GM19043 (cell line): ENCODE data around the gene MRAP.
"Not testable (repeated sequence)": the region's sequence is repeated elsewhere in the genome, so short reads cannot be mapped to it uniquely, and the experiment has no call there.

Experiments used
- ATAC-seq: cut with Tn5 transposase; IDR thresholded peaks from one replicate; pipeline ENCODE4 v1.9.1; 2021; ENCODE audit warnings: low read depth; ENCODE audit not compliant: unreplicated experiment

Gene MRAP

GRCh38 chr21:32298148-32298559 is 501 bp upstream of the MRAP start:
- no peak for ATAC-seq

- ATAC-seq = no peak
These were observed 1.0 kb downstream of the MRAP start for GRCh38 chr21:32299695-32300094.

DNA sequence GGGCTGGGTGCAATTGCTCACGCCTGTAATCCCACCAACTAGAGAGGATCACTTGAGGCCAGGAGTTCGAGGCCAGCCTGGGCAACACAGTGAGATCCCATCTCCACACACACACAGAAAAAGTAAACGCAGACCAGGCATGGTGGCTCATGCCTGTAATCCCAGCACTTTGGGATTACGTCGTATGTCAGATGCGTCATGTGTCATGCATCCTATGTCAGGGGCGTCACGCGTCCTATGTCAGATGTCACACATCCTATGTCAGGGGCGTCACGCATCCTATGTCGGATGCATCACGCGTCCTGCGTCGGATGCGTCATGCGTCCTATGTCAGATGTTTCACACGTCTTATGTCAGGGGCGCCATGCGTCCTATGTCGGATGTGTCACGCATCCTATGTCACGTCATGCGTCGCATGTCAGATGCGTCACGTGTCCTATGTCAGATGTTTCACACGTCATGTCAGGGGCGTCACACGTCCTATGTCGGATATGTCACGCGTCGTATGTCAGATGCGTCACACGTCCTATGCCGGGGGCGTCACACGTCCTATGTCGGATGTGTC is 1.5 kb downstream of the MRAP start:
- ATAC-seq = no peak

DNA sequence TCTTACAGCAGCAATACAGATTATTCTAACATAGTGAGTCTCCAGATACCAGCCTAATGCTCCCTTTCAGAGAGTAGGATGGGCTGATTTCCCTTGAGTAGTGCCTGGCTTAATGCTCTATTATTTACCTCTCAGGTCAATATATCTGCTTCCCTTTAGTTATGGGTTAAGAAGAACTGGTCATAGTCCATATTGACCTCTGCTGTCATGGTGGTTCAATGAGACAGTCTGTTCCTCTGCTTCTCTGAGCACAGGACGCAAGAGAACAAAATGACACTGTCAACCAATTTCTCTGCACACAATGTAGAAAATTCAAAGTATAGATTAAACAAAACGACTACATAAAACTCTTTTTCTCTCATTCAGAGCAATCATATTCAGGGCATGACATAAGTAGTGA is 2.9 kb downstream of the MRAP start:
- no peak for ATAC-seq

GRCh38 chr21:32302560-32302959 is 3.9 kb downstream of the MRAP start:
- no peak for ATAC-seq

GRCh38 chr21:32303385-32303784 is 4.7 kb downstream of the MRAP start:
- ATAC-seq = no peak

DNA sequence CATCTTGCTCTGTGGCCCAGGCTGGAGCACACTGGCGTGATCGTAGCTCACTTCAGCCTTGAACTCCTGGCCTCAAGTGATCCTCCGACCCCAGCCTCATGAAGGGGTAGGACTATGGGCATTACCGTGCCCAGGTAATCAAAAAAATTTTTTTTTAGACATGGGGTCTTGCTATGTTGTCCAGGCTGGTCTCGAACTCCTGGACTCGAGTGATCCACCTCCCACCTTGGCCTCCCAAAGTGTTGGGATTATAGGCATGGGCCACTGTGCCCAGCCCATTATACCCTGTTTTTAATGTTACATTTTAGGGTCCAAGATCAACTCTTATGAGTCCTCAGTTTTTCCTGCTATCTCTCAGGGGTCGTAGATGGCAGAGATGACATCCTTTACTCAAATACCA is 6.3 kb downstream of the MRAP start:
- ATAC-seq = no peak

DNA sequence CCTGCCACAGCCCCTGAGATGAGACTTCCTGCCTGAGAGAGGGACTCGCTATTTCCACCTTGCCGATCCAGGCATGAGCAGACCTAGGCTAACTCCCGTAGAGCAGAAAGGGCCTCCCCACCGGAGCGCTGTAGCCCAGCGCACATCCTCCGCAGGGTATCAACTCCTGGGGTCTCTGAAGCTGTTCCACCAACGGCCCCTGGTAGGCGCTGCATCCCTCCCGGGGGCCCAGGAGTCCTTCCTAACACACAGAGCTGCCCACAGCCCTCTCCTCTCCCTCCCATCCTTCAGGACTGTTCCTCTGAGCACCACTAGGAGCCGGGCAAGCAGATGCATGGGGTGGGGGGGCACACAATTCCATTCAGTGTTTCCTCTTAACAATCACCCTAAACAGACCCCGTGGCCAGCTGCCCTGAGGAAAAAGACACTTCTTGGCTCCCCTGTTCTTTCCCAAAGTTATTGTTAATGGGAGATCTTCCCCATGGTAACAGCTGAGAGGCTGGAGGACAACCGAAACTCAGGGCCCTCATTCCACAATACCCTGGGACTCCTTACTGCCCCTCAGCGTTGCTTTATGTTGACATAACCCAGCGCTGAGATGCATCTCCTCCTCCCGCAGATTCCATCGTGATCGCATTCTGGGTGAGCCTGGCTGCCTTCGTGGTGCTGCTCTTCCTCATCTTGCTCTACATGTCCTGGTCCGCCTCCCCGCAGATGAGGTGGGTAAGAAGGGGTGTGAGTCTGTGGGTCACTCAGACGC is 7.5 kb downstream of the MRAP start:
- ATAC-seq = no peak

GRCh38 chr21:32307706-32308105 is 9.1 kb downstream of the MRAP start:
- no peak for ATAC-seq

- no peak for ATAC-seq
These were observed 10.0 kb downstream of the MRAP start for GRCh38 chr21:32308696-32309095.

DNA sequence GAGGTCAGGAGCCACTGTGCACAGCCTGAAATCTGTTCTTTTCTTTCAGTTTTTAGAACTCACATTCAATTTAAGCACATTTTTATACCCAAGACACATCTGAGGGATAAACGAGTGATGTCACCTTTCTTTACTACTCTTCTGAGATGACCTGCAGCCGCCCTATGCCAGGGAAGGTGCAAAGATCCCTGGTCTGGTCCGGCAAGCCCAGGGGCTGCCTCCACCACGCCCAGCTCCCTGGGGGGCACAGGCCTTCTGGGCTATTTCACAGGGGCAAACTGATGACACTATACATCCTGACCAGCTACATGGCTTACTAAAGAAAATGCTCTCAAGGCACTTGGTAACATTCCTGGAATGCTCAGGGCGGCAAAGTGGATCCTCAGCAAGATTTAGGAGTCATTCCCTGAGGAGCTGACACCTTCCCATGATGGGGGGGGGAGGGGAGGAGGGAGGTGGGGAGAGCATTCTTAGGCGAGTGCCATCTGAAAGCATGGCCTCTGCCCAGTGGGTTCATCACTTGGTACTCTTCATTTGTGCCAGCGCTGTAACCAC is 11.3 kb downstream of the MRAP start:
- no peak for ATAC-seq

- not testable (repeated sequence) for ATAC-seq
These were observed 12.3 kb downstream of the MRAP start for GRCh38 chr21:32310976-32311375.

- no peak for ATAC-seq
These were observed 13.0 kb downstream of the MRAP start for GRCh38 chr21:32311621-32312020.

GRCh38 chr21:32312326-32312725 is 13.7 kb downstream of the MRAP start:
- ATAC-seq = no peak

DNA sequence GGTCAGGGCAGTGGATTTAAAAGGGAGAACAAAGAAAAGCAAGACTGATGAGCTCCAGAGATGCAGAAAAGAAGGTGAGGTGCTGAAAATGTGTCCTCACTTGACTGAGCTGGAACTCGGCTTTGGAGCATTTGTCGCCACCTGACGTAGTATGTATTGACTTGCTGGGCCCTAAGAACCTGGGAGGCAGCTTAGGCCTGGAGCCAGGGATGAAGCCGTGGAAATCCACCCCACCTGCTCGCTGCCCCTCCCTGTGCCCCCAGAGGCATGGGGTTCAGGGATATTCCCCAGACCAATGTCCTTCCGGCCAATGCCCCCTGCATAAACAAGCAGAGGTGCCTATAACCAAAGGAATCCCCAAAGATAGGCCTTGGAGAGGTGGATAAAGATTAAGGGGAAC is 14.3 kb downstream of the MRAP start:
- ATAC-seq = no peak

GRCh38 chr21:32314806-32315205 is 16.2 kb downstream of the MRAP start:
- no peak for ATAC-seq

GRCh38 chr21:32315511-32316281 is 17.0 kb downstream of the MRAP start:
- ATAC-seq = no peak

DNA sequence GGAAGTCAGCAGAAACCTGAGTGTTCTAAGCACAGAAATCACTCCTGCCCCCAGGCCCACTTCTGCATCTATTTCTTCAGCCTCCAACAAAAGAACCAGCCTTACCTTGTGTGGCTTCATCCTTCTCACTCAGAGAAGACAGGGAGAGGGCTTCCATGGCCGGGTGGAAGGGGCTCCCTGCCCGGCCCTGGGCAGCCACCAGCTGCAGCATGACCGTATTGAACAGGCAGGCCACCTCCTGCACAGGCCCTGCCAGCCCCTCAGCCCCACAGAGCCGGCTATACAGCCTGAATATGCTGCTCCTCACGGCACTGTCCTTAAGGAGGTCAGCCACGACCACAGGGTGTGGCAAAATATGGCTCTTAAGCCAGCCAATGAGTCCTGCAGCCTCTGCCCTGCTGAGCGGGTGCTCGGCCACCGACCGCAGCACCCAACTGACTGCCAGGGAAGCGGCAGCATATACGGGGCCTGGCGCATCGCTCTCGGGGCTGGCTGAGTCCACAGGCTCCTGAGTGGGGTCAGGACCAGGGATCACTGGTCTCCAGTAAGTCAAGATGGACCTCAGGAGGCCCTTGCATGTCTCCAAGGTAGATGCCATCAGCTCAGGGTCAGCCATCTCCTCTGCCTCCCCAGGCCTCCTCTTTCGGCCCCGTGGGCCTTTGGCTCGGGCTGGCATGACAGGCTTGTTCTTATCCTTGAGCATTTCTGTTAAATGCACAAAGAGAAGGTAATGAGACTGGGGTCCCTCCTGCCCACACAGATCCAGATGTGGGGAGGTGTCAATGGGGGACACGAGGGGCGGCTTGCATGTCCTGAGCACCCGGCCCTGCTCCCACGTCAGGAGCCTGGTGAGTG is 17.9 kb downstream of the MRAP start:
- ATAC-seq = no peak

DNA sequence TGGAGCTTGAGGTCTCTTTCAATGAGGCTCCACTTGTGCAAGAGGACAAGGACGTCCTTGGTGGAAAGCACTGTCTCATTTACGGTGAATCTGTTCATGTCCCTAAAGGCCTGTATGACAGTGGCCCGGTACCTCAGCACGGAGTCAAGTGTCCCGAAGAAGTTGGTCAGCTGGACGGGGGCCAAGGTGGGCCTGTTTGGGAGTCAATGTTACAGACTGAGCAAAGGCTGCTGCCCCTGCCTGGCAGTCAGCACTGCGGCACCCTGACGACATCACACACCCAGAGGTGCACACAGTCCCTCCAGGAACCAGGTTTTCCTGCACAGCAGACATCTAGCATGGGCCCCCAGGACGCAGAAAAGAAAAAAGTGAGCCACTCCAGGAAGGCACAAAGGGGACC is 19.1 kb downstream of the MRAP start:
- ATAC-seq = no peak

DNA sequence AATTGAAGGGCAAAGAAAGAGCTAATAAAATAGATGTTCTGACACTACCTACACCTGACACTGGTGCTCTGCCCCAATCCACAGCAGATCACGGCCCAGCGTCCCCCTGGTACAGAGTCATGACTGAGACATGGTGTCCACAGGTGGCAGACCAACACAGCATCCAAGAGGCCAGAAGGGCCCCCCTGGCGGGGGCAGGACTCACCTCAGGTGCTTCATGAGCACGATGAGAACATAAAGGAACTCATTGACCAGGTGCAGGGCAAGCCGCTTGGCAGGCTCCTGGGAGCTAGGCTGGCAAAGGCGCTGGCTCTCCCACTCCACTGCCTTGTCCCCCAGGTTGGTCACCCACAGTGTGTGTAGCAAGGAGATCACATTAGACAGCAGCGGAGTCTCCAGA is 20.4 kb downstream of the MRAP start:
- no peak for ATAC-seq

DNA sequence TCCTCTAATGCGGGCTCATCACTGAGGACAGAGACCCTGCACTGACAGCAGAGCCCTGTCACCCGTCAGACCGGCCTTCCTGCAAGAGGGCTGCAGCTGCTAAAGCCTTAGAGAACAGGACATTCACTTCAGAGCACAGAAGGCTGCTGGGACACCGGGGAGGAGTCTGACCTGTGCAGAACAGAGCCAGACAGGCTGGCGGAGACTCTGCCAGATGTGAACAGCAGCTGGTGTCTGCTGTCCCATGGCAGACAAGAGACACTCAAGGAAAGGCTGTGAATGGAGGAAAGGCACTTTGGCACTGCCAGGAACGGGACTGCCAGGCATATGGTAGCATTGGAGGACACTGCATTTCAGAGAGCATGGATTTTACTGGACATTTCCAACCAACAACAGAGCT is 21.4 kb downstream of the MRAP start:
- ATAC-seq = no peak
